HG03025 (cell line): ENCODE measurements around the gene SNRNP48.

Source experiments
- ATAC-seq: cut with Tn5 transposase; IDR thresholded peaks from one replicate; pipeline ENCODE4 v1.9.1; 2021; ENCODE audit warnings: mild to moderate bottlenecking, moderate library complexity; ENCODE audit not compliant: unreplicated experiment, low FRiP score

The SNRNP48 gene

GRCh38 chr6:7590918-7591302, 912 bp downstream of the SNRNP48 start:
- no peak for ATAC-seq

- no peak for ATAC-seq
These were observed 1.8 kb downstream of the SNRNP48 start for GRCh38 chr6:7591770-7592169.

- ATAC-seq: no peak
These were observed 3.2 kb downstream of the SNRNP48 start for GRCh38 chr6:7593229-7593628.

GRCh38 chr6:7594579-7595125, 4.7 kb downstream of the SNRNP48 start:
- no peak for ATAC-seq

GRCh38 chr6:7604003-7604402, 14.0 kb downstream of the SNRNP48 start:
- ATAC-seq: no peak

- no peak for ATAC-seq
These were observed 14.5 kb downstream of the SNRNP48 start for GRCh38 chr6:7604506-7604905.

- no peak for ATAC-seq
These were observed 25.8 kb downstream of the SNRNP48 start for GRCh38 chr6:7615611-7616383.

- ATAC-seq: no peak
These were observed 28.1 kb downstream of the SNRNP48 start for GRCh38 chr6:7617801-7618764.

GRCh38 chr6:7621761-7622160, 31.8 kb downstream of the SNRNP48 start:
- ATAC-seq: no peak

GRCh38 chr6:7624796-7625710, 35.1 kb downstream of the SNRNP48 start:
- ATAC-seq: no peak

GRCh38 chr6:7628479-7628878, 38.5 kb downstream of the SNRNP48 start:
- no peak for ATAC-seq

- no peak for ATAC-seq
These were observed 38.9 kb downstream of the SNRNP48 start for GRCh38 chr6:7628909-7629308.

- no peak for ATAC-seq
These were observed 39.3 kb downstream of the SNRNP48 start for GRCh38 chr6:7629321-7629720.

GRCh38 chr6:7630792-7631191, 40.8 kb downstream of the SNRNP48 start:
- no peak for ATAC-seq

GRCh38 chr6:7631466-7631865, 41.5 kb downstream of the SNRNP48 start:
- no peak for ATAC-seq

GRCh38 chr6:7632501-7633290, 42.7 kb downstream of the SNRNP48 start:
- ATAC-seq: no peak

GRCh38 chr6:7633361-7633760, 43.4 kb downstream of the SNRNP48 start:
- ATAC-seq: no peak

GRCh38 chr6:7636151-7636550, 46.2 kb downstream of the SNRNP48 start:
- ATAC-seq: no peak

GRCh38 chr6:7637533-7637932, 47.5 kb downstream of the SNRNP48 start:
- ATAC-seq: no peak
